ENCODE data around the gene AFF1. TPM values are rescaled to one million over a fixed set of nuclear protein-coding genes. Genes with fewer than 3 reads are reported as not detected.
"Not testable (repeated sequence)": the region's sequence is repeated elsewhere in the genome, so short reads cannot be mapped to it uniquely, and the experiment has no call there.

AFF1 gene
- total RNA-seq, 1 experiment from 2014 or later, result 23.9 TPM

- ATAC-seq (no peak), DNase-seq (ENCODE audit: low read depth, low spot score) (no peak)
- Histone ChIP-seq H3K9me3 (ENCODE audit: control insufficient read depth, insufficient read depth, low read depth, low read length) (no peaks in the 10 kb centered on the region), H3K4me1 (ENCODE audit: control insufficient read depth, insufficient read depth, low read length) (no peaks in the 10 kb centered on the region; the same call in 1 of the 2 replicates), H3K4me3 (ENCODE audit: low read depth in 2 of 2, low read length in 2 of 2) (no peak overlapping the region), H3K27me3 (ENCODE audit: control insufficient read depth, insufficient read depth, low read length) (no peaks in the 10 kb centered on the region), H3K27ac (ENCODE audit: low read length) (no peak overlapping the region), H3K36me3 (ENCODE audit: control insufficient read depth, insufficient read depth, low read length) (no peaks in the 10 kb centered on the region)
- TF ChIP-seq TCF7L2 (IDR thresholded peaks at IDR 0.05; ENCODE audit: low read depth, low read length), result no peak
- no peak for TF ChIP-seq SIN3A (IDR thresholded peaks at IDR 0.05; ENCODE audit: borderline replicate concordance, insufficient read depth, low read depth, low read length)
- TF ChIP-seq, protein P1, sequence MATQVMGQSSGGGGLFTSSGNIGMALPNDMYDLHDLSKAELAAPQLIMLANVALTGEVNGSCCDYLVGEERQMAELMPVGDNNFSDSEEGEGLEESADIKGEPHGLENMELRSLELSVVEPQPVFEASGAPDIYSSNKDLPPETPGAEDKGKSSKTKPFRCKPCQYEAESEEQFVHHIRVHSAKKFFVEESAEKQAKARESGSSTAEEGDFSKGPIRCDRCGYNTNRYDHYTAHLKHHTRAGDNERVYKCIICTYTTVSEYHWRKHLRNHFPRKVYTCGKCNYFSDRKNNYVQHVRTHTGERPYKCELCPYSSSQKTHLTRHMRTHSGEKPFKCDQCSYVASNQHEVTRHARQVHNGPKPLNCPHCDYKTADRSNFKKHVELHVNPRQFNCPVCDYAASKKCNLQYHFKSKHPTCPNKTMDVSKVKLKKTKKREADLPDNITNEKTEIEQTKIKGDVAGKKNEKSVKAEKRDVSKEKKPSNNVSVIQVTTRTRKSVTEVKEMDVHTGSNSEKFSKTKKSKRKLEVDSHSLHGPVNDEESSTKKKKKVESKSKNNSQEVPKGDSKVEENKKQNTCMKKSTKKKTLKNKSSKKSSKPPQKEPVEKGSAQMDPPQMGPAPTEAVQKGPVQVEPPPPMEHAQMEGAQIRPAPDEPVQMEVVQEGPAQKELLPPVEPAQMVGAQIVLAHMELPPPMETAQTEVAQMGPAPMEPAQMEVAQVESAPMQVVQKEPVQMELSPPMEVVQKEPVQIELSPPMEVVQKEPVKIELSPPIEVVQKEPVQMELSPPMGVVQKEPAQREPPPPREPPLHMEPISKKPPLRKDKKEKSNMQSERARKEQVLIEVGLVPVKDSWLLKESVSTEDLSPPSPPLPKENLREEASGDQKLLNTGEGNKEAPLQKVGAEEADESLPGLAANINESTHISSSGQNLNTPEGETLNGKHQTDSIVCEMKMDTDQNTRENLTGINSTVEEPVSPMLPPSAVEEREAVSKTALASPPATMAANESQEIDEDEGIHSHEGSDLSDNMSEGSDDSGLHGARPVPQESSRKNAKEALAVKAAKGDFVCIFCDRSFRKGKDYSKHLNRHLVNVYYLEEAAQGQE (IDR thresholded peaks at IDR 0.05; ENCODE audit: insufficient read depth in 1 of 2, low read depth in 2 of 2, low read length in 1 of 2), result no peak
- no peak for TF ChIP-seq POLR2AphosphoS5 (IDR thresholded peaks at IDR 0.05; ENCODE audit: low read depth, low read length)
- TF ChIP-seq CTCF (IDR thresholded peaks at IDR 0.05), result no peak
- BruUV-seq (replicated peaks), result no TSS peak
- CTCF ChIA-PET, result no interaction called here
- intact Hi-C loops (cut with micrococcal nuclease; ENCODE audit: unreplicated experiment) (no loop called here), in situ Hi-C loops (cut with HindIII; ENCODE audit: low pct_unique_long_range_greater_than_20kb, low sequenced_read_pairs) (no loop called here)
- POLR2A ChIA-PET, result interaction anchor here (0.6 kb wide), 1 partner anchor 136 kb away, joined by 7 read pairs; no protein-coding TSS in a partner anchor
Observed at GRCh38 chr4:87036713-87037112, 101.9 kb downstream of the AFF1 start.

GRCh38 chr4:87037171-87037570 is 102.4 kb downstream of the AFF1 start:
- BruUV-seq (replicated peaks); DNase-seq (ENCODE audit: low read depth, low spot score); CTCF ChIA-PET; H3K36me3 ChIP-seq (ENCODE audit: control insufficient read depth, insufficient read depth, low read length); H3K27me3 ChIP-seq (ENCODE audit: control insufficient read depth, insufficient read depth, low read length); H3K4me1 ChIP-seq (ENCODE audit: control insufficient read depth, insufficient read depth, low read length); ATAC-seq; POLR2A ChIA-PET; H3K9me3 ChIP-seq (ENCODE audit: control insufficient read depth, insufficient read depth, low read depth, low read length); intact Hi-C loops (cut with micrococcal nuclease; ENCODE audit: unreplicated experiment); H3K27ac ChIP-seq (ENCODE audit: low read length); in situ Hi-C loops (cut with HindIII; ENCODE audit: low pct_unique_long_range_greater_than_20kb, low sequenced_read_pairs); H3K4me3 ChIP-seq (ENCODE audit: low read depth in 2 of 2, low read length in 2 of 2): not testable (repeated sequence)

GRCh38 chr4:87037671-87038334 is 103.0 kb downstream of the AFF1 start:
- Histone ChIP-seq H3K4me3 (ENCODE audit: low read depth in 2 of 2, low read length in 2 of 2) (no peak overlapping the region), H3K27me3 (ENCODE audit: control insufficient read depth, insufficient read depth, low read length) (no peaks in the 10 kb centered on the region), H3K4me1 (ENCODE audit: control insufficient read depth, insufficient read depth, low read length) (no peaks in the 10 kb centered on the region; the same call in 1 of the 2 replicates), H3K9me3 (ENCODE audit: control insufficient read depth, insufficient read depth, low read depth, low read length) (no peaks in the 10 kb centered on the region), H3K27ac (ENCODE audit: low read length) (no peak overlapping the region), H3K36me3 (ENCODE audit: control insufficient read depth, insufficient read depth, low read length) (no peaks in the 10 kb centered on the region)
- BruUV-seq (replicated peaks), result no TSS peak
- intact Hi-C loops (cut with micrococcal nuclease; ENCODE audit: unreplicated experiment), result no loop called here
- DNase-seq (ENCODE audit: low read depth, low spot score), result no peak
- POLR2A ChIA-PET, result no interaction called here
- CTCF ChIA-PET, result no interaction called here
- no peak for ATAC-seq
- TF ChIP-seq SIN3A (IDR thresholded peaks at IDR 0.05; ENCODE audit: borderline replicate concordance, insufficient read depth, low read depth, low read length) (no peak), POLR2AphosphoS5 (IDR thresholded peaks at IDR 0.05; ENCODE audit: low read depth, low read length) (no peak), TCF7L2 (IDR thresholded peaks at IDR 0.05; ENCODE audit: low read depth, low read length) (no peak), CTCF (IDR thresholded peaks at IDR 0.05) (no peak)
- TF ChIP-seq, protein P1 (IDR thresholded peaks at IDR 0.05; ENCODE audit: insufficient read depth in 1 of 2, low read depth in 2 of 2, low read length in 1 of 2), result no peak
- in situ Hi-C loops (cut with HindIII; ENCODE audit: low pct_unique_long_range_greater_than_20kb, low sequenced_read_pairs), result no loop called here

Measured in Panc1 (cell line).